ENCODE data around the gene TMEM131.

Gene TMEM131

DNA sequence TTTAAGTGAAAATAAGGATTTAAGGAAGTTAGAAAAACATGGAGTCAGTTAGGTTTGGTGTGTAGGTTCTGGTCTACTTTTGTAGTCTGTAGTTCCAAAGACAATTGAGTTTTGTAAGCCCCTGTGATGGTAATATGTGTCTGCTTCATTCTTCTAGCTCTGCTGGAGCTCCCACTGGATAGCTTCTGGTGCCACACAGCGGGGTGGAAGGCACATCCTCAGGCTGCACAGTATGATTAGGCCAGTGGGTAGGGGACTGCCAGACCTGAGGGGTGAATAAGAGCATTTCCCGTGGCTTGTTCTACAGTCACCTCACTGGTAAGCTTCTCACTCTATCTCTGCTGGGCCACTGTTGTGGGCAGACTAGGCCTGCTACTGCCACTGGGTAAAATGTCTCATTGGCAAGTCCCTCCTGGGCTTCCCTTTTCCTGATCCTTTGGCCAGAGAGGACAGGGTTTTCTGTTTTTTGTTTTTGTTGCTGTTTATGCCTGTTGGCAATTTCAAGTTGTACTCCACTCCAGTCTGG lies 44.5 kb downstream of the TMEM131 start:
- H3K27ac ChIP-seq, result no peak overlapping the region
- TF ChIP-seq, protein P1, sequence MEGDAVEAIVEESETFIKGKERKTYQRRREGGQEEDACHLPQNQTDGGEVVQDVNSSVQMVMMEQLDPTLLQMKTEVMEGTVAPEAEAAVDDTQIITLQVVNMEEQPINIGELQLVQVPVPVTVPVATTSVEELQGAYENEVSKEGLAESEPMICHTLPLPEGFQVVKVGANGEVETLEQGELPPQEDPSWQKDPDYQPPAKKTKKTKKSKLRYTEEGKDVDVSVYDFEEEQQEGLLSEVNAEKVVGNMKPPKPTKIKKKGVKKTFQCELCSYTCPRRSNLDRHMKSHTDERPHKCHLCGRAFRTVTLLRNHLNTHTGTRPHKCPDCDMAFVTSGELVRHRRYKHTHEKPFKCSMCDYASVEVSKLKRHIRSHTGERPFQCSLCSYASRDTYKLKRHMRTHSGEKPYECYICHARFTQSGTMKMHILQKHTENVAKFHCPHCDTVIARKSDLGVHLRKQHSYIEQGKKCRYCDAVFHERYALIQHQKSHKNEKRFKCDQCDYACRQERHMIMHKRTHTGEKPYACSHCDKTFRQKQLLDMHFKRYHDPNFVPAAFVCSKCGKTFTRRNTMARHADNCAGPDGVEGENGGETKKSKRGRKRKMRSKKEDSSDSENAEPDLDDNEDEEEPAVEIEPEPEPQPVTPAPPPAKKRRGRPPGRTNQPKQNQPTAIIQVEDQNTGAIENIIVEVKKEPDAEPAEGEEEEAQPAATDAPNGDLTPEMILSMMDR (conservative IDR thresholded peaks at IDR 0.05), result no peak
- no peak for TF ChIP-seq ZFX (IDR thresholded peaks at IDR 0.05)

DNA sequence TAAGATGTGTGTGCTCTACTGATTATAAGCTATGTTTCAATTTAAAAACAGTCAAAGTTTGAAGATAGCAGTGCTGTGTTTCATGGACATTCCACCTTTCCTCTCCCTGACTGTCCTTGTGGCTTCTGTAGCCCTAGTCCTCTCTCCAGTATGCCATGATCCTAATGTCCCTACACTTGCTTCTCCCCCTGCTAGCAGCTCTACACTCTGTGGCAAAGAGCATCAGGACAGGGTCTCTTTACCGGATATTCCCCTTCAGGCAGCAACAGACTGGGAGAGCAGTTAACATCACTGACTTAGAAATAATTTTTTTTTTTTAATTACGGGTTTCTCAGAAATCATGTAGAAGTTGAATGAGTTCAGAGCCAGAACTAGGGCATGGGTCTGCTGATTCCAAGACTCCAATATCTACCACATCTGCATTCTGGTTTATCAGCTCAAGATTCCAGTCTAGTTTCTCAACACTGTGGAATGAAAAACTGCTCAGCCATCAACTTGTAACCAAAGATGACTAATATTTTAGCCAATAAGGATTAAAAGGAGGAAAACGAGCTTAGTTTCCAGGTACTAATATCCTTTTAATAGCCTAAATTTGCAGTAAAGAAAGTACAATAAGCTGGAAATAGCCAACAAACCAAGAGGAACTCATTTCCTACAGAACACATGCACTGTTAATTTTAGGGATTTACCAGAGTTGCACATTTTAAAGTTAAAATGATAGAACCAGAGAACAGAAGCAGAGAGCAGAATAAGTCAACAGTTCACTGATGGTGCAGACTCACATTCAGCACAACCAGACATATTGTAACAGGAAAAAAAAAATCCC lies 45.2 kb downstream of the TMEM131 start:
- TF ChIP-seq, protein P1 (conservative IDR thresholded peaks at IDR 0.05), result no peak
- TF ChIP-seq ZFX (IDR thresholded peaks at IDR 0.05), result no peak
- H3K27ac ChIP-seq, result no peak overlapping the region

DNA sequence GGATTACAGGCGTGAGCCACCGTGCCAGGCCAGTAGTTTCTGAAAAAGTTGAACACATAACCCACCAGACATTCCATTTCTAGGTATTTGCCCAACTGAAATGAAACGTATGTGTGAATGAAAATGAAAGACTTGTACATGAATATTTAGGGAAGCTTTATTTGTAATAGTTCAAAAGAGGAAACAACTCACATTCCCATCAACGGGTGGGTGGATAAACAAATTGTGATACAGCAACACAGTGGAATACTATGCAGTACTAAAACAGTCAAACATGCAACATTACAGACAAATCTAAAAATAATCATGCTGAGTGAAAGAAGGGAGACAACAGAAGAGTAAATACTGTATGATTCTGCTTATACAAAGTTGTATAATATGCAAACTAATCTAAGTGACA lies 46.8 kb downstream of the TMEM131 start:
- no peak overlapping the region for H3K27ac ChIP-seq
- TF ChIP-seq, protein P1 (conservative IDR thresholded peaks at IDR 0.05), result no peak
- TF ChIP-seq ZFX (IDR thresholded peaks at IDR 0.05), result no peak

DNA sequence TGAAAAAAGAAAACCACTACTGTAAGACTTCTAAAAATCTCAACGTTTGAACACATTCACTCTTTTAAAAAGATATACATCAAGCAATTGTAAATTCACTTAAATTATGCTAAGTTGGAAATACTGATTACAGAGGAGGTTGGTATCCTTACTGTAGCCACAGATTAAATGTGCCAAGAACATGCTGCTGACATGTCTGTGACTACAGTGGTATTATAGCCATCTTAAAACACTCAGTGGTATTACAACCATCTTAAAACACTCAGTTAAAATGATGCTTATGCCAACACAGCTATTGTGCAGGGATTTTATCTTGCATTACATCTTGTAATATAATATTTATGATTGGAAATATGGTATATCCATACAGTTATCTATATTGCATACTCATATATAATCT lies 50.0 kb downstream of the TMEM131 start:
- no peak for TF ChIP-seq ZFX (IDR thresholded peaks at IDR 0.05)
- TF ChIP-seq, protein P1 (conservative IDR thresholded peaks at IDR 0.05), result no peak
- H3K27ac ChIP-seq, result no peak overlapping the region

DNA sequence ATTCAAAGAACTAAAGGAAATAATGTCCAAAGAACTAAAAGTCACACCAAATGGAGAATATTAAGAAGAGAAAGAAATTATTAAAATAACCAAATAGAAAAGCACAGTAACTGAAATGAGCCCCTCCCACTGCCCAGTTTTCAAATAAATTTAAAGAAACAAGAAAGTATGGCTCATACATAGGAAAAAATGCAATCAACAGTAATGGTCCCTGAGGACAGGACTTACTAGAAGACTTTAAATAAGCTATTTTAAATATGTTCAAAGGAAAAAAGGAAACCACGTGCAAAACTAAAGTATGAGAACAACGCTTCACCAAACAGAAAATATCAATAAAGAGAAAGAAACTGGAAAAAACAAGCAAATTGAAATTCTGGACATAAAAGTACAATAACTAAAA lies 58.9 kb downstream of the TMEM131 start:
- TF ChIP-seq ZFX (IDR thresholded peaks at IDR 0.05), result no peak
- TF ChIP-seq, protein P1 (conservative IDR thresholded peaks at IDR 0.05), result no peak

DNA sequence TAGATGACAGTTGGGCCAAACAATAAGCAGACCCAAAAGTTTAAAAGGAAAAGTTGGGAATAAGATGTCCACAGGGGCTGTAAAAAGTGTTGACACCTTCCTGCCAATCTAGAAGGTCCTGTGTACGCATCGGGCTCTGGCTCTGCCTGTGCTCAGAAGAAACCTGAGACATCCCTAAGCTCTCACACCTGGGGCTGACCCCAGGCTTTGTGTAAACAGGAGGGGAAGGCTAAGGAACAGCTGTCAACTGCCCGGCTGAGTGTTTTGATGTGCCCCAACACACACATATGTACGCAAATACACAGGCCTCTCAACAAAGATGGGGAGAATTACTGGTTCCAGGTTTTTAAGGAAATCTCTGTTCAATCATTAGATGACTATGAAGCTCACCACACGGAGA lies 59.5 kb downstream of the TMEM131 start:
- TF ChIP-seq, protein P1 (conservative IDR thresholded peaks at IDR 0.05), result no peak
- no peak for TF ChIP-seq ZFX (IDR thresholded peaks at IDR 0.05)
- peak overlapping the region; percentile 36; the same call in 1 of the 2 replicates for H3K27ac ChIP-seq

More for the DNA sequence above, 58.9 kb downstream of the TMEM131 start:
- H3K27ac ChIP-seq, result no peak overlapping the region

DNA sequence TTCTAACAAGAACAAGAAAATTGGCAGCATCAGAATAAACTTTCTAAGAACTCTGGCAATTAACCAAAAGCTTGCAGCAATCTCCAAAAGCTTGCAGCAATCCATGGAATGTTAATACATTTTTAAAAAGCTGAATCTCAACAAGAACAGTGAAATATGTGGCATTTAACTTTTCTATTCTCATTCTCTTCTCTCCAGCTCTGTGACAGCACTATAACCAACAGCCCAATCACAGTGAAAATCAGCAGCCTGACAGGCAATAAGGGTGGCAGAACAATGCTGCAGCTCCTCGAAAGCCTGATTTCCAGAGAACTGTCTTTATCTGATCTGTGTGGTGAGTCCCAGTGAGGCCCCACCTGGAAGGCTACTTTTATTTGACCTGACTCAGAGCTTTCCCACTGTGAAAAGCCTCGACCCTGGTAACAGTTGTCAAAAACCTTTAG lies 60.0 kb downstream of the TMEM131 start:
- TF ChIP-seq, protein P1 (conservative IDR thresholded peaks at IDR 0.05), result no peak
- TF ChIP-seq ZFX (IDR thresholded peaks at IDR 0.05), result no peak
- H3K27ac ChIP-seq, result peak overlapping the region; percentile 36; the same call in 1 of the 2 replicates
